ENCODE measurements around the gene YPEL1.

- TF ChIP-seq, protein P1, sequence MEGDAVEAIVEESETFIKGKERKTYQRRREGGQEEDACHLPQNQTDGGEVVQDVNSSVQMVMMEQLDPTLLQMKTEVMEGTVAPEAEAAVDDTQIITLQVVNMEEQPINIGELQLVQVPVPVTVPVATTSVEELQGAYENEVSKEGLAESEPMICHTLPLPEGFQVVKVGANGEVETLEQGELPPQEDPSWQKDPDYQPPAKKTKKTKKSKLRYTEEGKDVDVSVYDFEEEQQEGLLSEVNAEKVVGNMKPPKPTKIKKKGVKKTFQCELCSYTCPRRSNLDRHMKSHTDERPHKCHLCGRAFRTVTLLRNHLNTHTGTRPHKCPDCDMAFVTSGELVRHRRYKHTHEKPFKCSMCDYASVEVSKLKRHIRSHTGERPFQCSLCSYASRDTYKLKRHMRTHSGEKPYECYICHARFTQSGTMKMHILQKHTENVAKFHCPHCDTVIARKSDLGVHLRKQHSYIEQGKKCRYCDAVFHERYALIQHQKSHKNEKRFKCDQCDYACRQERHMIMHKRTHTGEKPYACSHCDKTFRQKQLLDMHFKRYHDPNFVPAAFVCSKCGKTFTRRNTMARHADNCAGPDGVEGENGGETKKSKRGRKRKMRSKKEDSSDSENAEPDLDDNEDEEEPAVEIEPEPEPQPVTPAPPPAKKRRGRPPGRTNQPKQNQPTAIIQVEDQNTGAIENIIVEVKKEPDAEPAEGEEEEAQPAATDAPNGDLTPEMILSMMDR (IDR thresholded peaks at IDR 0.05) = no peak
- TF ChIP-seq POLR2A (IDR thresholded peaks at IDR 0.05) = no peak
Measured at GRCh38 chr22:21762712-21763581, 27.4 kb upstream of the YPEL1 start.
